Nephron progenitor cell (in vitro differentiated cells): Measurements from ENCODE around the gene ESPL1.

Experiments used
- DNase-seq: peaks from one replicate; pipeline ENCODE4 v3.0.0; 2021
- H3K27ac Mint-ChIP-seq: 2 replicates; pipeline ENCODE4 v1.8.0; 2021; ENCODE audit warnings: mild to moderate bottlenecking, moderate library complexity, mixed read lengths
- H3K27me3 Mint-ChIP-seq: 2 replicates; pipeline ENCODE4 v1.8.0; 2021; ENCODE audit warnings: mild to moderate bottlenecking, low read depth, mixed read lengths; ENCODE audit not compliant: poor library complexity
- H3K36me3 Mint-ChIP-seq: 2 replicates; pipeline ENCODE4 v1.8.0; 2021; ENCODE audit warnings: low read depth, mixed read lengths
- H3K4me1 Mint-ChIP-seq: 2 replicates; pipeline ENCODE4 v1.8.0; 2021; ENCODE audit warnings: mixed read lengths
- H3K4me3 Mint-ChIP-seq: 2 replicates; pipeline ENCODE4 v1.8.0; 2021; ENCODE audit warnings: mild to moderate bottlenecking, moderate library complexity, mixed read lengths
- H3K9me3 Mint-ChIP-seq: 2 replicates; pipeline ENCODE4 v1.8.0; 2021; ENCODE audit warnings: mild to moderate bottlenecking, moderate library complexity, mixed read lengths
- TF ChIP-seq, protein P1 (sequence below): fragments of 200-600 bp; sonication (generic); IDR thresholded peaks from 2 replicates; pipeline ENCODE4 v1.5.0; 2021; ENCODE audit warnings: antibody characterized with exemption

Gene ESPL1

DNA sequence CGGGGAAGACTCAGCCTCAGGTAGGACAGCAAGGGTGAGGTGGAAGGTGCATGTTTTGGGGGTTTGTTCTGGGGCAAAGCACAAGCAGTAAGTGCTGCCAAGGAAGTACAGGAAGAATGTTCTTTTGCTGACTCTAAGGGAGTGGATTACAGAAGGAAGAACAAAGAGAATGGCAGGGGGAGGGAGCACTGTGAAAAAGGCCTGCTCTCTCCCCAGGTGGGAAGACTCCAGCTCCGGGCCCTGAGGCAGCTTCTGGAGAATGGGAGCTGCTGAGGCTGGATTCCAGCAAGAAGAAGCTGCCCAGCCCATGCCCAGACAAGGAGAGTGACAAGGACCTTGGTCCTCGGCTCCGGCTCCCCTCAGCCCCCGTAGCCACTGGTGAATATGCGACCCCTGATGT lies 20.2 kb downstream of the ESPL1 start:
- Mint-ChIP-seq H3K9me3 (no peaks in the 10 kb centered on the region), H3K27ac (no peak overlapping the region), H3K4me1 (peaks cover 5% of the 10 kb centered on the region), H3K4me3 (no peak overlapping the region), H3K36me3 (peaks cover 49% of the 10 kb centered on the region), H3K27me3 (no peaks in the 10 kb centered on the region)
- no peak for DNase-seq
- TF ChIP-seq, protein P1, sequence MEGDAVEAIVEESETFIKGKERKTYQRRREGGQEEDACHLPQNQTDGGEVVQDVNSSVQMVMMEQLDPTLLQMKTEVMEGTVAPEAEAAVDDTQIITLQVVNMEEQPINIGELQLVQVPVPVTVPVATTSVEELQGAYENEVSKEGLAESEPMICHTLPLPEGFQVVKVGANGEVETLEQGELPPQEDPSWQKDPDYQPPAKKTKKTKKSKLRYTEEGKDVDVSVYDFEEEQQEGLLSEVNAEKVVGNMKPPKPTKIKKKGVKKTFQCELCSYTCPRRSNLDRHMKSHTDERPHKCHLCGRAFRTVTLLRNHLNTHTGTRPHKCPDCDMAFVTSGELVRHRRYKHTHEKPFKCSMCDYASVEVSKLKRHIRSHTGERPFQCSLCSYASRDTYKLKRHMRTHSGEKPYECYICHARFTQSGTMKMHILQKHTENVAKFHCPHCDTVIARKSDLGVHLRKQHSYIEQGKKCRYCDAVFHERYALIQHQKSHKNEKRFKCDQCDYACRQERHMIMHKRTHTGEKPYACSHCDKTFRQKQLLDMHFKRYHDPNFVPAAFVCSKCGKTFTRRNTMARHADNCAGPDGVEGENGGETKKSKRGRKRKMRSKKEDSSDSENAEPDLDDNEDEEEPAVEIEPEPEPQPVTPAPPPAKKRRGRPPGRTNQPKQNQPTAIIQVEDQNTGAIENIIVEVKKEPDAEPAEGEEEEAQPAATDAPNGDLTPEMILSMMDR: no peak

DNA sequence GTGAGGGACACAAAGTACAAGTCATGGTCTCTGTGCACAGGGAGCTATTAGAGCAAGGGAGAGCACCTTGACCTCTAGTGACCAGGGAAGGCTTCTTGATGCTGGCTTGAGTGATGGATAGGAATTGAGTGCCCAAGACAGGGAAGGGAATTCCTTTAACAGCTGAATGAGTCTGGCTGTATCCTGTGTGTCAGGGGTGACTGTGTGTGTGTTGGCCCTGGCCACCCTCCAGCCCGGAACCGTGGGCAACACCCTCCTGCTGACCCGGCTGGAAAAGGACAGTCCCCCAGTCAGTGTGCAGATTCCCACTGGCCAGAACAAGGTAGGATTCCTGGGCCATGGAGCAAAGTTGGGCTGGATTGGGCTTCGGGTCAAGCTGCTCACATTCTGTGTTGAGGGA lies 21.8 kb downstream of the ESPL1 start:
- Mint-ChIP-seq H3K9me3 (no peaks in the 10 kb centered on the region), H3K36me3 (peaks cover 44% of the 10 kb centered on the region), H3K27me3 (no peaks in the 10 kb centered on the region), H3K4me3 (no peak overlapping the region), H3K4me1 (peaks cover 7% of the 10 kb centered on the region), H3K27ac (peak overlapping the region; percentile 17)
- DNase-seq: no peak
- TF ChIP-seq, protein P1: no peak

DNA sequence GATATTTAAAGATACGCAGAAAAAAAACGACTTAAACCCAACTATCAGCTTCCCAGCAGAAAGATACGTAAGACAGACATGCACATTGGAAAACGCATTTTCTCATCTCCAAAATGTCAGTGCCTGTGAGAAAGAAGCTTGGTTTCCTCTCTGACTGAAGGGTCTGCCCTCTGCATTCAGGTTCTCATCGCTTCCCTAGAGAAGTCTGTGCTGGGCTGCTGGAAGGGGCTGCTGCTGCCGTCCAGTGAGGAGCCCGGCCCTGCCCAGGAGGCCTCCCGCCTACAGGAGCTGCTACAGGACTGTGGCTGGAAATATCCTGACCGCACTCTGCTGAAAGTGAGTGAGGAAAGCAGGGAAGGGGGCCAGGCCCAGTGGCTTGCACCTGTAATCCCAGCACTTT lies 22.6 kb downstream of the ESPL1 start:
- H3K27me3 Mint-ChIP-seq: no peaks in the 10 kb centered on the region
- H3K4me1 Mint-ChIP-seq: peaks cover 15% of the 10 kb centered on the region
- H3K4me3 Mint-ChIP-seq: no peak overlapping the region
- H3K36me3 Mint-ChIP-seq: peaks cover 40% of the 10 kb centered on the region
- no peaks in the 10 kb centered on the region for H3K9me3 Mint-ChIP-seq
- H3K27ac Mint-ChIP-seq: no peak overlapping the region
- DNase-seq: no peak
- TF ChIP-seq, protein P1: no peak

DNA sequence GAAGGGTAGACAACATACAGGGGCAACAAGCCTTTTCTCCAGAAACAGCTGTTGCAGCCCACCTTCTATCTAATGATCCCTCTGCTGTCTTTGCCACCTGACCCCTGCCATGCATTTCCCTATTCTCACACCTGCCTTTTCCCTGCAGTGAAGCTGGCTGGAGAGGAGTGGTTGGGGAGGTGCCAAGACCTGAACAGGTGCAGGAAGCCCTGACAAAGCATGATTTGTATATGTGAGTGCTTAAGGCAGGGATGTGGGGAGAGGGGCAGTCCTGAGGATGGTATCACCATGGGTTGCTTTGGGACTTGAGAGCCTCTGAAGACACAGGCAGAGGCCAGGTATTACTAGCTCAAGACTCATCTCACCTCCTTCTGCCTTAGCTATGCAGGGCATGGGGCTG lies 24.3 kb downstream of the ESPL1 start:
- TF ChIP-seq, protein P1: no peak
- no peak overlapping the region for H3K27ac Mint-ChIP-seq
- peaks cover 32% of the 10 kb centered on the region for H3K4me1 Mint-ChIP-seq
- no peaks in the 10 kb centered on the region for H3K9me3 Mint-ChIP-seq
- H3K36me3 Mint-ChIP-seq: peaks cover 40% of the 10 kb centered on the region
- H3K27me3 Mint-ChIP-seq: no peaks in the 10 kb centered on the region
- H3K4me3 Mint-ChIP-seq: no peak overlapping the region
- DNase-seq: no peak

DNA sequence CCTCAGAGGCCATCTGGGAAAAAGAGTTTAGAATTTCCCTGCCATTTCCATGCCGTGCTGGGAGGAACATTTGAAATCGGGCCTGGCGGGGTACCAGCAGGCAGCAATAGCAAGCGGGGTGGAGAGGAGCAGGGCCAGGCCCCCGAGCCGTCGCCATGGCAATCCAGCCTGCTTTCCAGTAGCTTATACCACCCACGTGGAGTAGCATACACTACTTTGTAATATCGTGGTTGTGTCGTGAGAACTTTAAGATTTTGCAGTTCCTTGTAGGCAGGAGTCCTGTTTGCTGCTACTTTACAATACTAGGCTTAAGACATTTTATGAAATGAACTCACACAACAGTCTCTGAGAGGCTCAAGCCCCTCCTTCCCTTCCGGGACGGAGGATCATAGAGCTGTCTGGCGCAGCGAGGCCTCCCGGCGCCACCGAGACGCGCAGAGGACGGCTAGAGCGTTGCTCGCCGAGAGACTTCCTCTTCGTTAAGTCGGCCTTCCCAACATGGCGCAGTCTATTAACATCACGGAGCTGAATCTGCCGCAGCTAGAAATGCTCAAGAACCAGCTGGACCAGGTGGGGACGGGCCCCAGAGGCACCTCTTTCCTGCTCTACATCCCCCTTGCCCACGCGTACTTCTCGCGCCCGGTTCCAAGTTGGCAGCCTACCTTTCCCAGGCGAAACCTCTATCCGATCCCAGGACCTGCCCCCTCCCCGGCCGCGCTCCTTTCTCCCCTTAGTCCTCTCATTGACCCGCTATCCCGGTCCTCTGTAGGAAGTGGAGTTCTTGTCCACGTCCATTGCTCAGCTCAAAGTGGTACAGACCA lies 27.2 kb downstream of the ESPL1 start, which contains the start of gene PFDN5:
Gene PFDN5 (plus strand): TSS at position 473 of the 821 bp plus-strand sequence. CDS start 26 bp downstream, at position 499.
- H3K9me3 Mint-ChIP-seq: no peaks in the 10 kb centered on the region
- peak within 1 kb of the TSS; percentile 100 for H3K4me3 Mint-ChIP-seq

More for the DNA sequence above, 27.2 kb downstream of the ESPL1 start, which contains the start of gene PFDN5:
- TF ChIP-seq, protein P1: no peak
- Mint-ChIP-seq H3K27me3 (no peaks in the 10 kb centered on the region), H3K27ac (peak within 1 kb of the TSS; percentile 97), H3K4me1 (peaks cover 48% of the 10 kb centered on the region), H3K36me3 (peaks cover 28% of the 10 kb centered on the region)
- peak; percentile 79 for DNase-seq
